Neural cell (in vitro differentiated cells): ENCODE results near the gene TTC22. TPM values are rescaled to one million over a fixed set of nuclear protein-coding genes. Genes with fewer than 3 reads are reported as not detected.
A peak's percentile ranks its signal among the peaks of the same experiment; 100 is the strongest.

Experiments used
- H2AFZ ChIP-seq: fragments of 200-600, 300-800 bp; sonication (generic), shearing (Covaris generic); 2 replicates; pipeline ENCODE4 v1.6.0; 2014; ENCODE audit warnings: low read depth, mild to moderate bottlenecking, antibody characterized with exemption, low read length, moderate library complexity
- H3F3A ChIP-seq: fragments of 200-600 bp; shearing (Covaris generic); 2 replicates; pipeline ENCODE4 v1.6.1; 2016; ENCODE audit warnings: mild to moderate bottlenecking, moderate library complexity, mixed read lengths, antibody characterized with exemption, low read length; ENCODE audit not compliant: insufficient read depth, poor library complexity, severe bottlenecking
- H3K27ac ChIP-seq: fragments of 200-600, 300-800 bp; sonication (generic), shearing (Covaris generic); 2 replicates; pipeline ENCODE4 v1.5.1; 2014; ENCODE audit warnings: mild to moderate bottlenecking, low read length, moderate library complexity
- H3K27me3 ChIP-seq: fragments of 300-800, 200-600 bp; sonication (generic), shearing (Covaris generic); 2 replicates; pipeline ENCODE4 v1.6.0; 2014; ENCODE audit warnings: mild to moderate bottlenecking, low read depth, low read length, moderate library complexity; ENCODE audit not compliant: insufficient read depth
- H3K36me3 ChIP-seq: fragments of 300-800, 200-600 bp; sonication (generic), shearing (Covaris generic); 2 replicates; pipeline ENCODE4 v1.5.1; 2014; ENCODE audit warnings: mild to moderate bottlenecking, antibody characterized with exemption, low read length, moderate library complexity; ENCODE audit not compliant: insufficient read depth
- H3K4me2 ChIP-seq: fragments of 300-800, 200-600 bp; sonication (generic), shearing (Covaris generic); 2 replicates; pipeline ENCODE4 v1.6.0; 2014; ENCODE audit warnings: mild to moderate bottlenecking, low read length
- H3K4me3 ChIP-seq: fragments of 300-800, 200-600 bp; sonication (generic), shearing (Covaris generic); 2 replicates; pipeline ENCODE4 v1.5.1; 2014; ENCODE audit warnings: mild to moderate bottlenecking, low read length, moderate library complexity
- H3K79me2 ChIP-seq: fragments of 200-600 bp; shearing (Covaris generic); replicated peaks from 2 replicates; pipeline ENCODE4 v1.6.0; 2014; ENCODE audit warnings: mild to moderate bottlenecking, low read length, moderate library complexity; ENCODE audit not compliant: insufficient read depth
- H3K9ac ChIP-seq: fragments of 300-800, 200-600 bp; sonication (generic), shearing (Covaris generic); 2 replicates; pipeline ENCODE4 v1.6.1; 2016; ENCODE audit warnings: mild to moderate bottlenecking, low read length, mixed read lengths
- H3K9me2 ChIP-seq: fragments of 200-600 bp; shearing (Covaris generic); 2 replicates; pipeline ENCODE4 v1.6.1; 2016; ENCODE audit warnings: mild to moderate bottlenecking, low read length, mixed read lengths; ENCODE audit not compliant: insufficient read depth
- H3K9me3 ChIP-seq: fragments of 200-600, 300-800 bp; sonication (generic), shearing (Covaris generic); 2 replicates; pipeline ENCODE4 v1.6.1; 2016; ENCODE audit warnings: mild to moderate bottlenecking, mixed run types, low read length, moderate library complexity, mixed read lengths
- H4K20me1 ChIP-seq: fragments of 200-600 bp; shearing (Covaris generic); 2 replicates; pipeline ENCODE4 v1.6.1; 2016; ENCODE audit warnings: mild to moderate bottlenecking, mixed run types; ENCODE audit not compliant: insufficient read depth
- EP300 ChIP-seq: fragments of 450-650 bp; conservative IDR thresholded peaks from 2 replicates; pipeline ENCODE4 v1.6.1; 2014; ENCODE audit warnings: antibody characterized with exemption, mild to moderate bottlenecking, moderate library complexity; ENCODE audit not compliant: poor library complexity, severe bottlenecking
- EZH2 ChIP-seq: fragments of 200-600, 300-800 bp; shearing (Covaris generic), sonication (generic); IDR thresholded peaks from 2 replicates; pipeline ENCODE4 v1.6.1; 2014; ENCODE audit warnings: antibody characterized with exemption, low read length, borderline replicate concordance, mild to moderate bottlenecking; ENCODE audit not compliant: insufficient read depth, poor library complexity, severe bottlenecking
- MXI1 ChIP-seq: fragments of 450-650 bp; conservative IDR thresholded peaks from 2 replicates; pipeline ENCODE4 v1.6.1; 2014; ENCODE audit warnings: antibody characterized with exemption, mild to moderate bottlenecking; ENCODE audit not compliant: poor library complexity, severe bottlenecking
- POLR2AphosphoS5 ChIP-seq: IDR thresholded peaks from 2 replicates; pipeline ENCODE4 v1.6.1; 2012
- RAD21 ChIP-seq: fragments of 450-650 bp; conservative IDR thresholded peaks from 2 replicates; pipeline ENCODE4 v1.6.1; 2014; ENCODE audit warnings: antibody characterized with exemption, mild to moderate bottlenecking, moderate library complexity
- SMC3 ChIP-seq: fragments of 450-650 bp; conservative IDR thresholded peaks from 2 replicates; pipeline ENCODE4 v1.6.1; 2014; ENCODE audit warnings: antibody characterized with exemption, mild to moderate bottlenecking, moderate library complexity; ENCODE audit not compliant: poor library complexity
- TAF1 ChIP-seq: IDR thresholded peaks from 2 replicates; pipeline ENCODE4 v1.6.1; 2012; ENCODE audit warnings: low read depth
- polyA plus RNA-seq: library from polyadenylated mRNA; depleted of rRNA; stranded (reverse); fragments of >200 nt; gene quantifications from 2 replicates; pipeline ENCODE4 v1.2.3, GENCODE V29; 2014
- TF ChIP-seq, protein P1 (sequence below): fragments of 450-650 bp; IDR thresholded peaks from 2 replicates; pipeline ENCODE4 v1.5.1; 2014; ENCODE audit warnings: antibody characterized with exemption, mild to moderate bottlenecking, moderate library complexity; ENCODE audit not compliant: poor library complexity, severe bottlenecking
- TF ChIP-seq, protein P2 (sequence below): IDR thresholded peaks from 2 replicates; pipeline ENCODE4 v1.6.1; 2012; ENCODE audit warnings: borderline replicate concordance

The TTC22 gene
- polyA plus RNA-seq, 1 donor from 2014 or later: not detected

DNA sequence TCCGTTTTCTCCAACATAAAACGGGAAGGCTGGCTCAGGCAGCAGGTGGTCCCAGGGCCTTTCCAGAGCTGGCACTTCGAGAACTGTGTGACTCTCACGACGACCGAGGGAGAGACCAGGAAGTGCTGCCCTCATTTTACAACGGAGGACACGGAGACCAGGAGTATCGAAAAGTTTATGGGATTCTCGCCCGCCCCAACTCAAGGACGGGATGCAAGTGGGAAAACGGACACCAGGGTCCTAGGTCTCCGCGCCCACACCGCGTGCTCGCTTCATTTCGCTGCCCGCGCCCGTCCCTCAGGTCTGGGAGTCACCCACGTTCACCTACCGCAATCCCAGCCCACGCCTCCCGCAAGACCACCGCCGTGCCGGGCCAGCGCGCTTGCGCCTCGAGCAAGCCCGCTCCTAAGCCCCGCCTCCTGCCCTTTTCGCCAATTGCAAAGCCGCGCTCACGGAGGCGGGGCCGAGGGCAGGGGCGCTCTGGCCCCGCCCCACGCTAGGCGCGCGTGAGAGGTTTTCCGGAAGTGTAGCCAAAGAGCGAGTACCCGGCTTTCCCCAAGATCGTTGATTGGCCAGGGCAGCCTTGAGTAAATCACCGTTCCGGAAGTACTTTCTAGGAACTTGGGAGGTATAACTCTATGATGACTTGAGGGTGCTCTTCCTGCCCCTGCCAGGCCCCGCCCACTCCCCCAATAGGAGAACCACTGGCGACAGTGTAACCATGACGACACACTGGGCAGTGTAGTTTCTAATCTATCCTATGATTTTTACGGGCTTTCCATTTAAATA lies 36.8 kb downstream of the TTC22 start, which contains the start of gene PARS2:
Gene PARS2 (minus strand): TSS at position 391 of the 789 bp plus-strand sequence. CDS start 5,362 bp downstream, outside the sequence.
- Histone ChIP-seq H3K4me3 (peak within 1 kb of the TSS; percentile 96), H3K4me2 (peak within 1 kb of the TSS; percentile 77), H3K36me3 (no peaks in the 10 kb centered on the region), H3K27ac (peak within 1 kb of the TSS; percentile 62), H3F3A (no peaks in the 10 kb centered on the region), H3K9me3 (no peaks in the 10 kb centered on the region), H3K27me3 (no peaks in the 10 kb centered on the region), H3K9me2 (no peaks in the 10 kb centered on the region), H3K9ac (peak within 1 kb of the TSS; percentile 65), H3K79me2 (peaks cover 9% of the 10 kb centered on the region), H4K20me1 (no peaks in the 10 kb centered on the region), H2AFZ (peak within 1 kb of the TSS; percentile 78)
- peak; percentile 45 for TF ChIP-seq RAD21
- TF ChIP-seq TAF1: peak; percentile 51
- no peak for TF ChIP-seq EZH2
- TF ChIP-seq SMC3: peak; percentile 54
- TF ChIP-seq MXI1: peak; percentile 97
- TF ChIP-seq, protein P1, sequence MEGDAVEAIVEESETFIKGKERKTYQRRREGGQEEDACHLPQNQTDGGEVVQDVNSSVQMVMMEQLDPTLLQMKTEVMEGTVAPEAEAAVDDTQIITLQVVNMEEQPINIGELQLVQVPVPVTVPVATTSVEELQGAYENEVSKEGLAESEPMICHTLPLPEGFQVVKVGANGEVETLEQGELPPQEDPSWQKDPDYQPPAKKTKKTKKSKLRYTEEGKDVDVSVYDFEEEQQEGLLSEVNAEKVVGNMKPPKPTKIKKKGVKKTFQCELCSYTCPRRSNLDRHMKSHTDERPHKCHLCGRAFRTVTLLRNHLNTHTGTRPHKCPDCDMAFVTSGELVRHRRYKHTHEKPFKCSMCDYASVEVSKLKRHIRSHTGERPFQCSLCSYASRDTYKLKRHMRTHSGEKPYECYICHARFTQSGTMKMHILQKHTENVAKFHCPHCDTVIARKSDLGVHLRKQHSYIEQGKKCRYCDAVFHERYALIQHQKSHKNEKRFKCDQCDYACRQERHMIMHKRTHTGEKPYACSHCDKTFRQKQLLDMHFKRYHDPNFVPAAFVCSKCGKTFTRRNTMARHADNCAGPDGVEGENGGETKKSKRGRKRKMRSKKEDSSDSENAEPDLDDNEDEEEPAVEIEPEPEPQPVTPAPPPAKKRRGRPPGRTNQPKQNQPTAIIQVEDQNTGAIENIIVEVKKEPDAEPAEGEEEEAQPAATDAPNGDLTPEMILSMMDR: no peak
- peak; percentile 85 for TF ChIP-seq POLR2AphosphoS5
- TF ChIP-seq EP300: no peak
- TF ChIP-seq, protein P2, sequence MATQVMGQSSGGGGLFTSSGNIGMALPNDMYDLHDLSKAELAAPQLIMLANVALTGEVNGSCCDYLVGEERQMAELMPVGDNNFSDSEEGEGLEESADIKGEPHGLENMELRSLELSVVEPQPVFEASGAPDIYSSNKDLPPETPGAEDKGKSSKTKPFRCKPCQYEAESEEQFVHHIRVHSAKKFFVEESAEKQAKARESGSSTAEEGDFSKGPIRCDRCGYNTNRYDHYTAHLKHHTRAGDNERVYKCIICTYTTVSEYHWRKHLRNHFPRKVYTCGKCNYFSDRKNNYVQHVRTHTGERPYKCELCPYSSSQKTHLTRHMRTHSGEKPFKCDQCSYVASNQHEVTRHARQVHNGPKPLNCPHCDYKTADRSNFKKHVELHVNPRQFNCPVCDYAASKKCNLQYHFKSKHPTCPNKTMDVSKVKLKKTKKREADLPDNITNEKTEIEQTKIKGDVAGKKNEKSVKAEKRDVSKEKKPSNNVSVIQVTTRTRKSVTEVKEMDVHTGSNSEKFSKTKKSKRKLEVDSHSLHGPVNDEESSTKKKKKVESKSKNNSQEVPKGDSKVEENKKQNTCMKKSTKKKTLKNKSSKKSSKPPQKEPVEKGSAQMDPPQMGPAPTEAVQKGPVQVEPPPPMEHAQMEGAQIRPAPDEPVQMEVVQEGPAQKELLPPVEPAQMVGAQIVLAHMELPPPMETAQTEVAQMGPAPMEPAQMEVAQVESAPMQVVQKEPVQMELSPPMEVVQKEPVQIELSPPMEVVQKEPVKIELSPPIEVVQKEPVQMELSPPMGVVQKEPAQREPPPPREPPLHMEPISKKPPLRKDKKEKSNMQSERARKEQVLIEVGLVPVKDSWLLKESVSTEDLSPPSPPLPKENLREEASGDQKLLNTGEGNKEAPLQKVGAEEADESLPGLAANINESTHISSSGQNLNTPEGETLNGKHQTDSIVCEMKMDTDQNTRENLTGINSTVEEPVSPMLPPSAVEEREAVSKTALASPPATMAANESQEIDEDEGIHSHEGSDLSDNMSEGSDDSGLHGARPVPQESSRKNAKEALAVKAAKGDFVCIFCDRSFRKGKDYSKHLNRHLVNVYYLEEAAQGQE: no peak

DNA sequence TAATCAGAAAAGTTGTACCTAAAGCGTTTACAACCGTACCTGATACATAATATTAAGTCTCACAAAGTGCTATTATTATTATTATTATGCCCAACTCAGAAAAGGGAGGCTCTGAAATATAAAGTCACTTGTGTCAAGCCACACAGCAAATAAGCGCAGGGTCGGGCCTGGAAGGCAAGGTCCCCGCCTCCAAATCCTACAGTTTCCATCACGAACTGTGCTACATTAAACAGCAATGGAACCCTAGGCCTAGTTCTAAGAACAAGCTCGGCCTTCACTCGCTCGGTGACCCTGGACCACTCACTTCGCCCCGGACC lies 37.3 kb downstream of the TTC22 start:
- Histone ChIP-seq H3K9ac (peak overlapping the region; percentile 65), H3F3A (no peaks in the 10 kb centered on the region), H4K20me1 (no peaks in the 10 kb centered on the region), H3K4me3 (peak overlapping the region; percentile 96), H3K4me2 (peak overlapping the region; percentile 77), H3K27ac (peak overlapping the region; percentile 48), H3K36me3 (no peaks in the 10 kb centered on the region), H3K9me2 (no peaks in the 10 kb centered on the region), H3K27me3 (no peaks in the 10 kb centered on the region), H2AFZ (peak overlapping the region; percentile 78), H3K79me2 (peaks cover 9% of the 10 kb centered on the region), H3K9me3 (no peaks in the 10 kb centered on the region)
- TF ChIP-seq MXI1 (no peak), TAF1 (no peak), POLR2AphosphoS5 (no peak), RAD21 (no peak), EZH2 (no peak), SMC3 (no peak), EP300 (no peak)
- TF ChIP-seq, protein P1: no peak
